Measurements from ENCODE around the gene ZKSCAN2. TPM values are rescaled to one million over a fixed set of nuclear protein-coding genes. Genes with fewer than 3 reads are reported as not detected.
A peak's percentile ranks its signal among the peaks of the same experiment; 100 is the strongest.

ZKSCAN2 gene
- total and polyA plus RNA-seq, 9 of the 15 experiments (the other 6 are each of a cell fraction or from before 2014, with no cell fraction given): 1.3 to 9.5 (median 4.2) TPM

DNA sequence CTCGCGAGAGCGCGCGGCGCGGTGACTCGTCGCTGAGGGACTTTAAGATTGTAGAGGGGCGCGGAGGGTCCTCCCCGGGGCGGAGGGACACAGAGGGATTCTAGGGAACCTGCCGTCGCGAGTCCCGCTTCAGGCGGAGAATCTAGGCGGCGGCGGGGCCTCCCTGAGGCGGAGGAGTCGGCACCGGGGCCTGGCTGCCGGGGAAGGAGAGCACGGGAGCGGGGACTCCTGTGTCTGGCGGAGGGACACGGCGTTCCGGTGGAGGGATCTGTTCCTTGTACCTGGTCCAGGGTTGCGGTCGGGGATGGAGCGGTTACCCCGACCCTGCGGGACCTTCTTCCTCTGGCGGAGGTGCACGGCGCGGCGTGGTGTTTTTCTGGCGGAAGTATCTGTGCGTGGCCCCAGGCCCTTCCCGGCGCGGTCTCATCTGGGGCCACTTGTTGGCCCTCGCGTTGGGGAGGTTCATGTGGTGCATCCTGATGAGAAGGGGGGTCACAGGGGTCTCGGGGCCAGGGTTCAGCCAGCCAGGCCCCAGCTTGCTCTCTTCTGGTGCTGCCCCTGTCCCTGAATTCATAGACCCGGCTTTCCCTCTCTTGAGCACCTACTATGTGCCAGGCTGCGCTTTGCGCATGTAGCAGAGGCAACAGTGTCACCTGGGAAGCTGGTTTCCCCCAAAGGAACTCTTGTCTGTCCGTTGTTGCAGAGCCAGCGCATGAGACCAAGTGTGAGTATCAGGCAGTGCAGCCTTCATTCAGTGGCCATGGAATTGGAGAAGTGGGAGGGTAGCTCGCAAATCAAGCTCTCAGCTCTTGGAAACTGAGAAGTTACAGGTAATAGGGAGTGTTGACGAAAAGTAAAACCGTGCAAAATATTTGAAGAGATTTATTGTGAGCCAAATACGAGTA lies 563 bp upstream of the ZKSCAN2 start (continued):
- TF ChIP-seq, protein P1, sequence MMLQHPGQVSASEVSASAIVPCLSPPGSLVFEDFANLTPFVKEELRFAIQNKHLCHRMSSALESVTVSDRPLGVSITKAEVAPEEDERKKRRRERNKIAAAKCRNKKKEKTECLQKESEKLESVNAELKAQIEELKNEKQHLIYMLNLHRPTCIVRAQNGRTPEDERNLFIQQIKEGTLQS (IDR thresholded peaks at IDR 0.05): peak; percentile 84
- TF ChIP-seq, protein P1 (CRISPR knock-in tag; conservative IDR thresholded peaks at IDR 0.05): no peak
- TF ChIP-seq HNRNPK (IDR thresholded peaks at IDR 0.05; ENCODE audit: low read depth, low read length, poor library complexity, severe bottlenecking): no peak
- TF ChIP-seq, protein P2, sequence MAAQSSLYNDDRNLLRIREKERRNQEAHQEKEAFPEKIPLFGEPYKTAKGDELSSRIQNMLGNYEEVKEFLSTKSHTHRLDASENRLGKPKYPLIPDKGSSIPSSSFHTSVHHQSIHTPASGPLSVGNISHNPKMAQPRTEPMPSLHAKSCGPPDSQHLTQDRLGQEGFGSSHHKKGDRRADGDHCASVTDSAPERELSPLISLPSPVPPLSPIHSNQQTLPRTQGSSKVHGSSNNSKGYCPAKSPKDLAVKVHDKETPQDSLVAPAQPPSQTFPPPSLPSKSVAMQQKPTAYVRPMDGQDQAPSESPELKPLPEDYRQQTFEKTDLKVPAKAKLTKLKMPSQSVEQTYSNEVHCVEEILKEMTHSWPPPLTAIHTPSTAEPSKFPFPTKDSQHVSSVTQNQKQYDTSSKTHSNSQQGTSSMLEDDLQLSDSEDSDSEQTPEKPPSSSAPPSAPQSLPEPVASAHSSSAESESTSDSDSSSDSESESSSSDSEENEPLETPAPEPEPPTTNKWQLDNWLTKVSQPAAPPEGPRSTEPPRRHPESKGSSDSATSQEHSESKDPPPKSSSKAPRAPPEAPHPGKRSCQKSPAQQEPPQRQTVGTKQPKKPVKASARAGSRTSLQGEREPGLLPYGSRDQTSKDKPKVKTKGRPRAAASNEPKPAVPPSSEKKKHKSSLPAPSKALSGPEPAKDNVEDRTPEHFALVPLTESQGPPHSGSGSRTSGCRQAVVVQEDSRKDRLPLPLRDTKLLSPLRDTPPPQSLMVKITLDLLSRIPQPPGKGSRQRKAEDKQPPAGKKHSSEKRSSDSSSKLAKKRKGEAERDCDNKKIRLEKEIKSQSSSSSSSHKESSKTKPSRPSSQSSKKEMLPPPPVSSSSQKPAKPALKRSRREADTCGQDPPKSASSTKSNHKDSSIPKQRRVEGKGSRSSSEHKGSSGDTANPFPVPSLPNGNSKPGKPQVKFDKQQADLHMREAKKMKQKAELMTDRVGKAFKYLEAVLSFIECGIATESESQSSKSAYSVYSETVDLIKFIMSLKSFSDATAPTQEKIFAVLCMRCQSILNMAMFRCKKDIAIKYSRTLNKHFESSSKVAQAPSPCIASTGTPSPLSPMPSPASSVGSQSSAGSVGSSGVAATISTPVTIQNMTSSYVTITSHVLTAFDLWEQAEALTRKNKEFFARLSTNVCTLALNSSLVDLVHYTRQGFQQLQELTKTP (IDR thresholded peaks at IDR 0.05; ENCODE audit: low read depth in 1 of 2, partially characterized antibody in 2 of 2): peak in 1 of 2 experiments; percentile 65
- TF ChIP-seq EZH2 (IDR thresholded peaks at IDR 0.05; ENCODE audit: borderline replicate concordance, low read depth, low read length): no peak
- no peak for TF ChIP-seq ZNF586 (CRISPR knock-in tag; conservative IDR thresholded peaks at IDR 0.05)
- no peak for TF ChIP-seq RFX5 (IDR thresholded peaks at IDR 0.05; ENCODE audit: low read depth, low read length)
- TF ChIP-seq ZNF384 (IDR thresholded peaks at IDR 0.05; ENCODE audit: low read depth, low read length): no peak
- TF ChIP-seq, protein P3, sequence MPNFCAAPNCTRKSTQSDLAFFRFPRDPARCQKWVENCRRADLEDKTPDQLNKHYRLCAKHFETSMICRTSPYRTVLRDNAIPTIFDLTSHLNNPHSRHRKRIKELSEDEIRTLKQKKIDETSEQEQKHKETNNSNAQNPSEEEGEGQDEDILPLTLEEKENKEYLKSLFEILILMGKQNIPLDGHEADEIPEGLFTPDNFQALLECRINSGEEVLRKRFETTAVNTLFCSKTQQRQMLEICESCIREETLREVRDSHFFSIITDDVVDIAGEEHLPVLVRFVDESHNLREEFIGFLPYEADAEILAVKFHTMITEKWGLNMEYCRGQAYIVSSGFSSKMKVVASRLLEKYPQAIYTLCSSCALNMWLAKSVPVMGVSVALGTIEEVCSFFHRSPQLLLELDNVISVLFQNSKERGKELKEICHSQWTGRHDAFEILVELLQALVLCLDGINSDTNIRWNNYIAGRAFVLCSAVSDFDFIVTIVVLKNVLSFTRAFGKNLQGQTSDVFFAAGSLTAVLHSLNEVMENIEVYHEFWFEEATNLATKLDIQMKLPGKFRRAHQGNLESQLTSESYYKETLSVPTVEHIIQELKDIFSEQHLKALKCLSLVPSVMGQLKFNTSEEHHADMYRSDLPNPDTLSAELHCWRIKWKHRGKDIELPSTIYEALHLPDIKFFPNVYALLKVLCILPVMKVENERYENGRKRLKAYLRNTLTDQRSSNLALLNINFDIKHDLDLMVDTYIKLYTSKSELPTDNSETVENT (CRISPR knock-in tag; IDR thresholded peaks at IDR 0.05): peak; percentile 37; the same call in 1 of the 2 replicates
- TF ChIP-seq, protein P4, sequence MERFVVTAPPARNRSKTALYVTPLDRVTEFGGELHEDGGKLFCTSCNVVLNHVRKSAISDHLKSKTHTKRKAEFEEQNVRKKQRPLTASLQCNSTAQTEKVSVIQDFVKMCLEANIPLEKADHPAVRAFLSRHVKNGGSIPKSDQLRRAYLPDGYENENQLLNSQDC (CRISPR knock-in tag; IDR thresholded peaks at IDR 0.05): no peak
- peak; percentile 53; the same call in 1 of the 2 replicates for TF ChIP-seq GATAD2A (IDR thresholded peaks at IDR 0.05)
- no peak for TF ChIP-seq SMARCA5 (IDR thresholded peaks at IDR 0.05)
- no peak for TF ChIP-seq GTF2E2 (tag; IDR thresholded peaks at IDR 0.05)
- TF ChIP-seq SRSF1 (IDR thresholded peaks at IDR 0.05; ENCODE audit: low read depth, low read length): no peak
- TF ChIP-seq, protein P5, sequence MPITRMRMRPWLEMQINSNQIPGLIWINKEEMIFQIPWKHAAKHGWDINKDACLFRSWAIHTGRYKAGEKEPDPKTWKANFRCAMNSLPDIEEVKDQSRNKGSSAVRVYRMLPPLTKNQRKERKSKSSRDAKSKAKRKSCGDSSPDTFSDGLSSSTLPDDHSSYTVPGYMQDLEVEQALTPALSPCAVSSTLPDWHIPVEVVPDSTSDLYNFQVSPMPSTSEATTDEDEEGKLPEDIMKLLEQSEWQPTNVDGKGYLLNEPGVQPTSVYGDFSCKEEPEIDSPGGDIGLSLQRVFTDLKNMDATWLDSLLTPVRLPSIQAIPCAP (CRISPR knock-in tag; IDR thresholded peaks at IDR 0.05; ENCODE audit: borderline replicate concordance): no peak
- TF ChIP-seq KDM4B (IDR thresholded peaks at IDR 0.05; ENCODE audit: borderline replicate concordance in 2 of 2, low read depth in 1 of 2): no peak; a peak in 1 of 4 replicates
- no peak for TF ChIP-seq KLF1 (tag; IDR thresholded peaks at IDR 0.05)
- peak; percentile 77; the same call in 1 of the 2 replicates for TF ChIP-seq ZNF830 (CRISPR knock-in tag; IDR thresholded peaks at IDR 0.05)
- 0 out of 2 replicates have a peak, but pooled peaks have one; percentile 24 for TF ChIP-seq GTF2A2 (tag; IDR thresholded peaks at IDR 0.05)
